Activated T-helper 1 cell treated with anti-CD3 and anti-CD28 coated beads, Interleukin-12 subunit alpha, Interleukin-12 subunit beta, Interleukin-2, Interleukin-4 antibody, amounts not matched to agents 30 ng/mL and 10 ng/mL and 1 ng/mL, durations not matched to agents 14 hours and 24 hours and 36 hours (primary cell): ENCODE results near the gene MORN1. TPM values are rescaled to one million over a fixed set of nuclear protein-coding genes. Genes with fewer than 3 reads are reported as not detected.

ENCODE experiments used
- DNase-seq: peaks from one replicate; pipeline ENCODE4 v3.0.0; 2021; ENCODE audit warnings: low spot score
- H3K27ac Mint-ChIP-seq: one replicate; pipeline ENCODE4 v1.8.0; 2021; ENCODE audit warnings: mild to moderate bottlenecking, mixed read lengths
- H3K27me3 Mint-ChIP-seq: one replicate; pipeline ENCODE4 v1.8.0; 2022; ENCODE audit warnings: mild to moderate bottlenecking, moderate library complexity, mixed read lengths; ENCODE audit not compliant: insufficient read depth
- H3K36me3 Mint-ChIP-seq: one replicate; pipeline ENCODE4 v1.8.0; 2021; ENCODE audit warnings: low read depth, mixed read lengths
- H3K4me1 Mint-ChIP-seq: one replicate; pipeline ENCODE4 v1.8.0; 2021; ENCODE audit warnings: low read depth, mixed read lengths
- H3K4me3 Mint-ChIP-seq: one replicate; pipeline ENCODE4 v1.8.0; 2021; ENCODE audit warnings: mild to moderate bottlenecking, moderate library complexity, mixed read lengths
- H3K9me3 Mint-ChIP-seq: one replicate; pipeline ENCODE4 v1.8.0; 2021; ENCODE audit warnings: mixed read lengths
- intact Hi-C: fragments of 100-400 bp; cut with micrococcal nuclease; formaldehyde crosslinking; loops from one replicate; pipeline ENCODE4 v1.15.1; 2024
- total RNA-seq: library from RNA; stranded (reverse); gene quantifications from 2 replicates; pipeline ENCODE4 v1.2.3, GENCODE V29; 2022

The MORN1 gene
- total RNA-seq, 1 donor from 2014 or later, result 8.4 TPM

- intact Hi-C loops, result no loop called here
- H3K9me3 Mint-ChIP-seq, result peaks cover 4% of the 10 kb centered on the region
- no peaks in the 10 kb centered on the region for H3K4me1 Mint-ChIP-seq
- H3K36me3 Mint-ChIP-seq, result peaks cover 2% of the 10 kb centered on the region
- no peak overlapping the region for H3K27ac Mint-ChIP-seq
- peaks cover 2% of the 10 kb centered on the region for H3K27me3 Mint-ChIP-seq
- no peak for DNase-seq
- no peak overlapping the region for H3K4me3 Mint-ChIP-seq
Observed at GRCh38 chr1:2322065-2322571, 69.2 kb downstream of the MORN1 start.

DNA sequence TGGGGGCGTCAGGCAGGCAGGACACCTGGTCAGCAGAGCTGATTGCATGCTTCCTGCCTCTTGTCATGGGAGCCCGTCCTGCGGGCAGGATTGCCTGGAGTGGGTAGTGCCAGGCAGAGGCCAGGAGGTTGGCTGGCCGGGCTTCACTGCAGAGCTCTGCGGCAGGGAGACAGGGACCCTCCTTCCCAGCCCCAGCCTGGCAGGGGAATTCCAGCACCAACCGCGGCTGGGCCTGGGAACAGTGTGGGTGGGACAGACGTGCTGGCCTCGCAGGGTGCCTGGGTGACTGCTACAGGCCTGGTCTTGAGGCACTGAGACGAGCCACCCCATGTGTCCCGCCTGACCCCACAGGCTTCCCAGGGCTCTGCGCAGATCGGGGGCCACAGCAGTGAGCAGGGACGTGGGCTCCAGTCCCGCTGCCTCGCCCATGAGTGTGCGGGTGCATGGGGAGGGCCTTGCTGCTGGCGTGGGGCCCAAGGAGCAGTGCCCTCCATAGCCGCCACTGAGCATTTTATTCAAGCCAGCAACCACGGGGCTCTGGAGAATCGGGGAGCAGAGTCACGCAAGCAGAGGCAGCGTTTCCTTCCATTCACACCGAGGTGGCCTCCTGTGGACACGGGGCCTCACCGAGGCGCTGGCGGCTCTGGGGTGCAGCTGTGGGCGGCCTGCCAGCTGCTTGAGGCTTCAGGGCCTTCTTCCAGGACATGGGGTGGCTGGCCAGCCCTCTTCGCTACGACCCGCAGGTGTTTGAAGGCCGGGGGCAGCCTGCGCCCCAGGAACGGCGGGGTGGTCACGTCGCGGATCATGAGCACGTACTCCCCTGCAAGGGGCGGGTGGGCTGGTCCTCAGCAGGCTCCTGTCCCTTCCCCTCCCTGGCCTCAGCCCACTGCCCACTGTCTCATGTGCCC lies 70.3 kb downstream of the MORN1 start:
- no peak overlapping the region for H3K27ac Mint-ChIP-seq
- no peaks in the 10 kb centered on the region for H3K4me1 Mint-ChIP-seq
- intact Hi-C loops, result no loop called here
- DNase-seq, result no peak
- H3K36me3 Mint-ChIP-seq, result peaks cover 2% of the 10 kb centered on the region
- peaks cover 2% of the 10 kb centered on the region for H3K27me3 Mint-ChIP-seq
- H3K9me3 Mint-ChIP-seq, result peaks cover 4% of the 10 kb centered on the region
- H3K4me3 Mint-ChIP-seq, result no peak overlapping the region

- Mint-ChIP-seq H3K4me3 (no peak overlapping the region), H3K27me3 (peaks cover 2% of the 10 kb centered on the region), H3K36me3 (peaks cover under 1% of the 10 kb centered on the region), H3K4me1 (no peaks in the 10 kb centered on the region), H3K9me3 (peaks cover 1% of the 10 kb centered on the region), H3K27ac (no peak overlapping the region)
- intact Hi-C loops, result no loop called here
- no peak for DNase-seq
Observed at GRCh38 chr1:2320006-2320405, 71.3 kb downstream of the MORN1 start.

DNA sequence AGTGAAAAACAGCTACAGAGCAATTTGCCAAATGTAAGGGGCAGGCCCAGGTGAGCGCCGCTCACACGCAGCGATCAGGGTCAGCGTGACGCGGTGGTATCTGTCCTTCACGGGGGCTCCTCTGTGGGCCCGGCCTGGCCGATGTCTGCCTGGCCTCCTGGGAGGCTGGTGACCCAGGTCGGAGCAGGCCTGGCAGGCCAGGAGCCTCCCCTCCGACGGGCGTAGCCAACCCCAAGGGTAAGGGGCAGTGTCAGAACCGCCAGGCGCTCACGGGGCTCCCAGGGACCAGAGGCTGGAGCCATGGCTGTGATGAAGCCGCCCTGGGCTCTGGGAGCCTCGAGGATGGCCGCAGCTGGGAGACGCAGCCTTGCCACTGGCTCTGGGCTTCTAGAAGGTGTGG lies 72.1 kb downstream of the MORN1 start:
- no peak for DNase-seq
- Mint-ChIP-seq H3K9me3 (no peaks in the 10 kb centered on the region), H3K27ac (no peak overlapping the region), H3K36me3 (no peaks in the 10 kb centered on the region), H3K4me1 (no peaks in the 10 kb centered on the region), H3K4me3 (no peak overlapping the region), H3K27me3 (peaks cover 2% of the 10 kb centered on the region)
- intact Hi-C loops, result no loop called here

- Mint-ChIP-seq H3K36me3 (no peaks in the 10 kb centered on the region), H3K4me3 (no peak overlapping the region), H3K4me1 (no peaks in the 10 kb centered on the region), H3K27ac (no peak overlapping the region), H3K27me3 (peaks cover 2% of the 10 kb centered on the region), H3K9me3 (no peaks in the 10 kb centered on the region)
- DNase-seq, result no peak
- intact Hi-C loops, result no loop called here
Observed at GRCh38 chr1:2318314-2319278, 72.8 kb downstream of the MORN1 start.

DNA sequence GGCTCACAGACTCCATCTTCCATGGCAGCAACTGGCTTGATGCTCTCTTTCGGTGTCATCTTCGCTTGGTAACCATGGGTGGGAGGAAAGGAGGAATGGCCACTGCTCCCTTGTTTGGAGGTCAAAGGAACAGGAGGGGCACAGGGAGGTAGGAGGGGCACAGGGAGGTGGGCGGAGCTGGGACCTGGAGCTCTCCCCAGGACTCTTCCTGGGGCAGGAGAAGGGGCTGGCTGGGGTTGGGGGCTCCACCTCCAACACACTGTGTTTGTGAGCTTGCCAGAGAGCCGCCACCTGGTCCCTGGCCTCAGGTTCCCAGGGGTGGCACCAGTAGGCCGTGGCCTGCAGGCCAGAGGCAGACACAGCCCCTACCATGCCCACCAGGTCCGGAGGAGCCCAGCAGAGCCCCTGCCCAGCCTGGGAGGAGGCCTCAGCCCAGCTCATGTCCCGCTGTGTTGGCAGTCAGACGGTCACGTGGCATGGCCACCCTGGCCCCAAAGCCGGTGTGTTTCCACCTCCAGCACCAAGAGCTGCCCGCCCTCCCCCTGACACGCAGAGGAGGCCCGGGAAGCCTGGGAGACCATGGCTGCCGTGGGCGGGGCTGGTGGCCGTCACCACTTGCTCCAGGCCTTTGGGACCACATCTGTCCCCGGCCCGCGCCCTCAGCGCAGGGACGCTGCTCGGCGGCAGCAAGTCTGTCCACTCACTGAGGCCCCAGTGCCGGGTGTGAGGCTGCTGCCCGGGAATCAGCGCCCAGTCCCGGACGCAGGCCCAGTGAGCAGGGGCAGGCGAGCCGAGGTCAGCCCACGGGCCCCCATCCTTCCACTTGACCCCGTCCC lies 73.9 kb downstream of the MORN1 start:
- H3K4me1 Mint-ChIP-seq, result no peaks in the 10 kb centered on the region
- peak overlapping the region; percentile 61 for H3K27ac Mint-ChIP-seq
- intact Hi-C loops, result no loop called here

GRCh38 chr1:2316451-2316961 lies 74.8 kb downstream of the MORN1 start:
- Mint-ChIP-seq H3K4me1 (no peaks in the 10 kb centered on the region), H3K9me3 (no peaks in the 10 kb centered on the region), H3K36me3 (no peaks in the 10 kb centered on the region), H3K4me3 (no peak overlapping the region), H3K27me3 (no peaks in the 10 kb centered on the region), H3K27ac (no peak overlapping the region)
- intact Hi-C loops, result no loop called here
- DNase-seq, result no peak

More for the DNA sequence above, 73.9 kb downstream of the MORN1 start:
- Mint-ChIP-seq H3K9me3 (no peaks in the 10 kb centered on the region), H3K4me3 (no peak overlapping the region), H3K36me3 (no peaks in the 10 kb centered on the region), H3K27me3 (peaks cover 2% of the 10 kb centered on the region)
- no peak for DNase-seq

GRCh38 chr1:2315674-2316450 lies 75.5 kb downstream of the MORN1 start:
- peak overlapping the region; percentile 63 for H3K27ac Mint-ChIP-seq
- intact Hi-C loops, result loop anchor here (1.0 to 2.0 kb wide), 3 partner anchors 15 to 121 kb away; no protein-coding TSS in a partner anchor
- H3K36me3 Mint-ChIP-seq, result no peaks in the 10 kb centered on the region
- H3K27me3 Mint-ChIP-seq, result no peaks in the 10 kb centered on the region
- no peak overlapping the region for H3K4me3 Mint-ChIP-seq
- H3K9me3 Mint-ChIP-seq, result no peaks in the 10 kb centered on the region
- no peaks in the 10 kb centered on the region for H3K4me1 Mint-ChIP-seq
- no peak for DNase-seq

DNA sequence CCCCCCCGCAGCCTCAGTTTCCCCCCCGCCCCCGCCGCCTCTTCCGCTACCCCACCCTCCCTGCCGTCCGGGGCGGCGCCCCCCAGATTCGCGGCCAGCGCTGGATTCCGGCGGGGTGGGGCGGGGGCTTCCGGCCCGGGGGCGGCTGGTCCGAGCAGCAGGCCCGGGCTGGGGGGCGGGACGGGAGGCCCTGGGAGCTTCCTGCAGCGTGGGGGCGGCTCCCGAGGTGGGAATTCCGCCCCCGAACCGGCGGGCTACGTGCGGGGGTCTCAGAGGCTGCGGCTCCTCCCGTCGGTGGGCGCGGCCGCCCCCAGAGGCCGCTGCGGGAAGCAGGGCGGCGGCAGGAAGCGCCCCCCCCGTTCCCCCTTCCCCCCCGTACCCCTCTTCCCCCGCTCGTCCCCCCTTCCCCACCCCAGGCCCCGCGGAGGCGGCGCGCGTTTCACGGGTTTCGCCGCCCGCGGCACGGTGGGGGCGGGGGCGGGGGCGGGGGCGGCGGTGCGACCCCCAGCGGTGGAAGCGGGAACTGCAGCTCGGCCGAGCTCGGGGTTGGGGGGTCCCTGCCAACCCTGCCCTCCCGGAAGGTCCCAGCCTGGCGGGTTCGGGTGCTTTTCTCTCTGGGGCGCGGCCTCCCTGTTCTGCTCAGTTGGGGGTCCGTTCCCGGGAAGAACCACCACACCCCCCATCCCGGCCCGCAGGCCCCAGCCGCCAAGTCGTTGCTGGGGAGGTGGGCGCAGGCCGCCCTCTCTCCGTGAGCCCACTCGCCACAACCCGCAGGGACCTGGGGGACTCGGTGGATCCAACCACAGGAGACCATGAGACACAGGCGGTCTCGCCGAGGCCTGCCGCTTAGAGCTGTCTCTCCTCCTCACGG lies 76.3 kb downstream of the MORN1 start:
- no peak overlapping the region for H3K4me3 Mint-ChIP-seq
- DNase-seq, result peak; percentile 45

GRCh38 chr1:2314273-2314802 lies 77.0 kb downstream of the MORN1 start:
- no peak overlapping the region for H3K4me3 Mint-ChIP-seq
- intact Hi-C loops, result loop anchor here (2.0 kb wide), 2 partner anchors 14 to 24 kb away; no protein-coding TSS in a partner anchor
- DNase-seq, result no peak

More for the DNA sequence above, 76.3 kb downstream of the MORN1 start:
- peak overlapping the region; percentile 63 for H3K27ac Mint-ChIP-seq
- H3K27me3 Mint-ChIP-seq, result no peaks in the 10 kb centered on the region
- intact Hi-C loops, result loop anchor here (1.0 to 2.0 kb wide), 3 partner anchors 14 to 120 kb away; no protein-coding TSS in a partner anchor
- no peaks in the 10 kb centered on the region for H3K36me3 Mint-ChIP-seq
- H3K4me1 Mint-ChIP-seq, result no peaks in the 10 kb centered on the region
- H3K9me3 Mint-ChIP-seq, result no peaks in the 10 kb centered on the region

More at GRCh38 chr1:2314273-2314802, 77.0 kb downstream of the MORN1 start:
- Mint-ChIP-seq H3K27ac (no peak overlapping the region), H3K27me3 (no peaks in the 10 kb centered on the region), H3K36me3 (no peaks in the 10 kb centered on the region), H3K9me3 (no peaks in the 10 kb centered on the region), H3K4me1 (no peaks in the 10 kb centered on the region)
